Progenitor cell of endocrine pancreas (in vitro differentiated cells): Measurements from ENCODE around the gene RNF222. TPM values are rescaled to one million over a fixed set of nuclear protein-coding genes. Genes with fewer than 3 reads are reported as not detected.
"Not testable (repeated sequence)": the region's sequence is repeated elsewhere in the genome, so short reads cannot be mapped to it uniquely, and the experiment has no call there.

ENCODE experiments used
- DNase-seq: peaks from one replicate; pipeline ENCODE4 v3.0.0; 2021; ENCODE audit warnings: low spot score; ENCODE audit not compliant: unreplicated experiment
- H3K27ac Mint-ChIP-seq: 2 replicates; pipeline ENCODE4 v1.8.0; 2021; ENCODE audit warnings: mild to moderate bottlenecking, moderate library complexity, mixed read lengths
- H3K27me3 Mint-ChIP-seq: 2 replicates; pipeline ENCODE4 v1.8.0; 2021; ENCODE audit warnings: mixed read lengths
- H3K36me3 Mint-ChIP-seq: 2 replicates; pipeline ENCODE4 v1.8.0; 2022; ENCODE audit warnings: mixed read lengths; ENCODE audit not compliant: insufficient read depth
- H3K4me1 Mint-ChIP-seq: 2 replicates; pipeline ENCODE4 v1.8.0; 2021; ENCODE audit warnings: low read depth, mixed read lengths
- H3K4me3 Mint-ChIP-seq: 2 replicates; pipeline ENCODE4 v1.8.0; 2021; ENCODE audit warnings: low read depth, mild to moderate bottlenecking, moderate library complexity, mixed read lengths
- H3K9me3 Mint-ChIP-seq: 2 replicates; pipeline ENCODE4 v1.8.0; 2021; ENCODE audit warnings: low read depth, mixed read lengths
- total RNA-seq: library from RNA; stranded (reverse); gene quantifications from 2 replicates; pipeline ENCODE4 v1.2.1, GENCODE V29; 2021
- TF ChIP-seq, protein P1 (sequence below): fragments of 200-600 bp; sonication (generic); IDR thresholded peaks from one replicate; pipeline ENCODE4 v1.5.0; 2021; ENCODE audit warnings: antibody characterized with exemption, mild to moderate bottlenecking; ENCODE audit not compliant: unreplicated experiment

Gene RNF222
- total RNA-seq, 1 donor from 2014 or later, result not detected

DNA sequence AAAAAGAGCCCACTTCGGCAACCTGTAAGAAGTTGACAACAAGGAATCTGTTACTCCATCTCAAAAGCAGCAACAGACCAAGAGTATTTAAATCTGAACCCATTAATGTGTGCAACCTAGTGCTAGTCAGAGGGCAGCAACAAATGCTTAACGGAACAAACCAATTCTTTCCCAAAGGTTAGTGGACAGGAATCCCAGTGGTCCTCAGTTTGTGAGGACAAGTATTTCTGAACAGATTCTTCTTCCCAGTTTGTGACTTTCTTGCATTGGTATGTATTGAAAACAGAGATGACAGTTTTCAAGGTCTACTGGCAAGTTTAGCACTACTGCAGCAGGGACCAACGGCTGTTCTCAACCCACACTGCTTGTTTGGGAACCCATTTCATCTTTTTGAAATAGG lies 17.6 kb downstream of the RNF222 start:
- Mint-ChIP-seq H3K27ac (no peak overlapping the region), H3K4me3 (no peak overlapping the region), H3K36me3 (peaks cover 36% of the 10 kb centered on the region), H3K4me1 (peaks cover 29% of the 10 kb centered on the region), H3K27me3 (no peaks in the 10 kb centered on the region), H3K9me3 (no peaks in the 10 kb centered on the region)
- TF ChIP-seq, protein P1, sequence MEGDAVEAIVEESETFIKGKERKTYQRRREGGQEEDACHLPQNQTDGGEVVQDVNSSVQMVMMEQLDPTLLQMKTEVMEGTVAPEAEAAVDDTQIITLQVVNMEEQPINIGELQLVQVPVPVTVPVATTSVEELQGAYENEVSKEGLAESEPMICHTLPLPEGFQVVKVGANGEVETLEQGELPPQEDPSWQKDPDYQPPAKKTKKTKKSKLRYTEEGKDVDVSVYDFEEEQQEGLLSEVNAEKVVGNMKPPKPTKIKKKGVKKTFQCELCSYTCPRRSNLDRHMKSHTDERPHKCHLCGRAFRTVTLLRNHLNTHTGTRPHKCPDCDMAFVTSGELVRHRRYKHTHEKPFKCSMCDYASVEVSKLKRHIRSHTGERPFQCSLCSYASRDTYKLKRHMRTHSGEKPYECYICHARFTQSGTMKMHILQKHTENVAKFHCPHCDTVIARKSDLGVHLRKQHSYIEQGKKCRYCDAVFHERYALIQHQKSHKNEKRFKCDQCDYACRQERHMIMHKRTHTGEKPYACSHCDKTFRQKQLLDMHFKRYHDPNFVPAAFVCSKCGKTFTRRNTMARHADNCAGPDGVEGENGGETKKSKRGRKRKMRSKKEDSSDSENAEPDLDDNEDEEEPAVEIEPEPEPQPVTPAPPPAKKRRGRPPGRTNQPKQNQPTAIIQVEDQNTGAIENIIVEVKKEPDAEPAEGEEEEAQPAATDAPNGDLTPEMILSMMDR, result no peak
- DNase-seq, result no peak

DNA sequence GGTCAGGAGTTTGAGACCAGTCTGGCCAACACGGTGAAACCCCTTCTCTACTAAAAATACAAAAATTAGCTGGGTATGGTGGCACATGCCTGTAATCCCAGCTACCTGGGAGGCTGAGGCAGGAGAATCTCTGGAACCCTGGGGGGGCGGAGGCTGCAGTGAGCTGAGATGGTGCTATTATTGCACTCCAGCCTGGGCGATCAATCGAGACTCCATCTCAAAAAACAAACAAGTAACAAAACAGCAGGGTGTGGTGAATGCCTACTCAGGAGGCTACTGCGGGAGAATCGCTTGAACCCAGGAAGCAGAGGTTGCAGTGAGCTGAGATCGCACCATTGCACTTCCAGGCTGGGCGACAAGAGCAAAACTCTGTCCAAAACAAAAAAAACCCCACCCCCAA lies 19.5 kb downstream of the RNF222 start:
- not testable (repeated sequence) for H3K4me3 Mint-ChIP-seq

DNA sequence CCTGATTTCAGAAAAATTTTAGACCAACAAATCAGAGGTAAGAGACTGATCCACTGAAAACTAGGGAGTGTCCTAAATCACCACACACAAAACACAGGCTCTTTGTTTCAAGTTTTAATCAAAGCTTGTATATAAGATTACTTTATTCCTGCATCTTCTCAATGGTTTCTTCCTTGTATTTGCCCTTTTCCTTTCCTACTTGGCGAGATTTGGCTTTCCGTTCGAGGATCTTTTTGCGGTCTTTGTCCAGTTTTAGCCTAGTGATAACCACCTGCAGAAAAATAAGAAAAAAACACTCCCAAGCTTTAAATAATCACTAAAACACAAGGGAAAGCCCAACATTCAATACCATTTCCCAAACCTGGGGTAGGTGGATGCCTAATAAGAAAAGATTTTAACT lies 20.2 kb downstream of the RNF222 start:
- DNase-seq, result no peak
- Mint-ChIP-seq H3K9me3 (no peaks in the 10 kb centered on the region), H3K27me3 (no peaks in the 10 kb centered on the region), H3K36me3 (peaks cover 30% of the 10 kb centered on the region), H3K4me1 (peaks cover 23% of the 10 kb centered on the region), H3K27ac (peak overlapping the region; percentile 54), H3K4me3 (no peak overlapping the region)
- TF ChIP-seq, protein P1, result no peak

More for the DNA sequence above, 19.5 kb downstream of the RNF222 start:
- not testable (repeated sequence) for H3K9me3 Mint-ChIP-seq, DNase-seq, H3K27me3 Mint-ChIP-seq
- Mint-ChIP-seq H3K27ac (peak overlapping the region; percentile 63), H3K4me1 (peaks cover 30% of the 10 kb centered on the region), H3K36me3 (peaks cover 36% of the 10 kb centered on the region)

DNA sequence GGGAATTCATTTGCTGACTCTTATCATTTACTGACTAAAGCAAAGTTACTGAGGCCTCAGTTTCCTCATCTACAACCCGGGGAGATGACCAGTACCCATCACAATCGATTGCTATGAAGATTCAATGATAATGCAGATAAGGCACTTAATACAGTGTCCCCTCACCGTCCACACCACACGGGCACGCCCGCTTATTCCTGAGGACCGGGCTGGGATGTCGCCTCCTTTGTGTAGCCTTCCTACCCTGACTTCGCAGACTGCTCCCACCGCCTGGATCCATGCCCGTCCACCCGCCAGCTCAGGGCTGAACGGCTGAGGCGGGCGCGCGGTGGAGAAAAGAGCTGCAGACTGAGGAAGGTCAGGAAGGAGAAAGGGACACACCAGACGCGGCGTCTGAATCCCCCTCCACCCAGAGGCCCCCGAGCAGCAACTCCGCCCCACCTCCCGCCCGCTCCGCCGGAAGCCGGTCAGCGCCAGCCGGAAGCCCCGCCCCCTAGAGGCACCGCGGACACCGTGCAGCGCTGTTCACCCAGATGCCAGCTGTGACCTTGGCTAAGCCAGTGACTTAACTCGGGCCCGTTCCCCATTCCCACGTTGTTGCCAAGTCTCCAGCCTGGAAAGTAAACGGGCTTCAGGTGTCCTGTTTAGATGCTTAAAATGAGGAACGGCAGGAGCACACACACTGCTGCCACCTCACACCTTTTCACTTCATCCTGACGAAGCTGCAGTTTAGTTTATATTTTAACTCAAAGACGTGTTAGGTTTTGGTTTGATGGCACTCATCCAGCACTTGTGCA lies 21.2 kb downstream of the RNF222 start, which contains the start of gene KRABD2:
Gene KRABD2 (minus strand): TSS at position 434 of the 797 bp plus-strand sequence.
- H3K27ac Mint-ChIP-seq, result peak within 1 kb of the TSS; percentile 98
- peak within 1 kb of the TSS; percentile 80 for H3K4me3 Mint-ChIP-seq
- H3K9me3 Mint-ChIP-seq, result no peaks in the 10 kb centered on the region
- peak; percentile 90 for DNase-seq
- H3K27me3 Mint-ChIP-seq, result no peaks in the 10 kb centered on the region
- peaks cover 30% of the 10 kb centered on the region for H3K36me3 Mint-ChIP-seq
- TF ChIP-seq, protein P1, result peak; percentile 64
- peaks cover 19% of the 10 kb centered on the region for H3K4me1 Mint-ChIP-seq

DNA sequence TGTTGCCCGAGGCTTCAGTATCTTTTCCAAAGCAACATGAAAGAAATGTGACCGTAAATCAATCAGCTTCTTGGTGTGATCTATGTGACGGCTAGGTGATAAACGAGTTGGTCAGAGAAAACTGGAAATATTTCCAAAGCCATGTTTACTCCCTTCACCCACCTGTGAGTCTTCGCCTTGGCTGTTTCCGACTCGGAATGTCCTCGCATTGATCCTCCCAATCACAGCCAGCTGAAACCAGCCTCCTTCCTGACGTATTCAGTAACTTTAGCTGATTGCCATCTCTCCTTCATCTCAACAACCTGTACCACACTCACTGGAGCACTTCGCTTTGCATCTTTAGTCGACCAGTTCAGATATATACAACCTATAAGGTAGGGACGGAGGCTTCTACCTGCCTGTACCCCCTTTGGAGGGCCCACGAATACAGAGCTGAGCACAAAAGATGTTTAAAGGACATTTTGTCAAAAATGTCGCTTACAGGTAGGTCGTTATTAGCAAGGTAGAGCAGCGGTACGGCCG lies 21.8 kb downstream of the RNF222 start:
- H3K4me3 Mint-ChIP-seq, result peak overlapping the region; percentile 80
- peaks cover 28% of the 10 kb centered on the region for H3K36me3 Mint-ChIP-seq
- H3K4me1 Mint-ChIP-seq, result peaks cover 14% of the 10 kb centered on the region
- no peaks in the 10 kb centered on the region for H3K27me3 Mint-ChIP-seq
- no peaks in the 10 kb centered on the region for H3K9me3 Mint-ChIP-seq
- TF ChIP-seq, protein P1, result no peak
- H3K27ac Mint-ChIP-seq, result peak overlapping the region; percentile 98
- DNase-seq, result peak; percentile 36

DNA sequence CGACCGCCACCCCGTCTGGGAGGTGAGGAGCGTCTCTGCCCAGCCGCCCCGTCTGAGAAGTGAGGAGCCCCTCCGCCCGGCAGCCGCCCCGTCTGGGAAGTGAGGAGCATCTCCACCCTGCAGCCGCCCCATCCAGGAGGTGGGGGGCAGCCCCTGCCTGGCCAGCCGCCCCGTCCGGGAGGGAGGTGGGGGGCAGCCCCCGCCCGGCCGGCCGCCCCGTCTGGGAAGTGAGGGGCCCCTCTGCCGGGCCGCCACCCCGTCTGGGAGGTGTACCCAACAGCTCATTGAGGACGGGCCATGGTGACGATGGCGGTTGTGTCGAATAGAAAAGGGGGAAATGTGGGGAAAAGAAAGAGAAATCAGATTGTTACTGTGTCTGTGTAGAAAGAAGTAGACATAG lies 23.8 kb downstream of the RNF222 start:
- not testable (repeated sequence) for DNase-seq, H3K27ac Mint-ChIP-seq, H3K9me3 Mint-ChIP-seq, H3K27me3 Mint-ChIP-seq, H3K4me3 Mint-ChIP-seq
- peaks cover 35% of the 10 kb centered on the region for H3K36me3 Mint-ChIP-seq
- peaks cover 14% of the 10 kb centered on the region for H3K4me1 Mint-ChIP-seq
